ENCODE results near the gene OPN3.

The OPN3 gene

GRCh38 chr1:241654019-241654418, 13.8 kb upstream of the OPN3 start:
- no peak overlapping the region for H3K4me3 ChIP-seq (ENCODE audit: low read depth in 1 of 2, low read length in 2 of 2)
- no peak overlapping the region for H2AFZ ChIP-seq (ENCODE audit: low read depth, low read length)
- TF ChIP-seq CTCF (IDR thresholded peaks at IDR 0.05; ENCODE audit: borderline replicate concordance, extremely low read depth, low read length, poor library complexity, severe bottlenecking) (no peak), EZH2 (IDR thresholded peaks at IDR 0.05; ENCODE audit: borderline replicate concordance, low read depth, low read length, severe bottlenecking) (no peak)
- no peaks in the 10 kb centered on the region for H3K36me3 ChIP-seq (ENCODE audit: insufficient read depth, low read length)
- DNase-seq (no peak), ATAC-seq (ENCODE audit: insufficient read depth, low read depth) (no peak)
- no peaks in the 10 kb centered on the region for H3K4me1 ChIP-seq (ENCODE audit: insufficient read depth, low read length)
- no peaks in the 10 kb centered on the region for H3K9me3 ChIP-seq (ENCODE audit: insufficient read depth, low read length, severe bottlenecking)
- peaks cover 3% of the 10 kb centered on the region for H3K27me3 ChIP-seq (ENCODE audit: insufficient read depth, low read length, poor library complexity)
- no peak overlapping the region for H3K4me2 ChIP-seq (ENCODE audit: insufficient read depth, low read length)
- no peak overlapping the region for H3K9ac ChIP-seq (ENCODE audit: low read depth, low read length)
- no peak overlapping the region for H3K27ac ChIP-seq (ENCODE audit: low read length)
- H3K79me2 ChIP-seq (ENCODE audit: insufficient read depth, low read length), result no peaks in the 10 kb centered on the region
- no peaks in the 10 kb centered on the region for H4K20me1 ChIP-seq (ENCODE audit: insufficient read depth, low read length)

- TF ChIP-seq CTCF (IDR thresholded peaks at IDR 0.05; ENCODE audit: borderline replicate concordance, extremely low read depth, low read length, poor library complexity, severe bottlenecking) (no peak), EZH2 (IDR thresholded peaks at IDR 0.05; ENCODE audit: borderline replicate concordance, low read depth, low read length, severe bottlenecking) (no peak)
- ATAC-seq (ENCODE audit: insufficient read depth, low read depth), result no peak
- no peak within 1 kb of the TSS for H3K27ac ChIP-seq (ENCODE audit: low read length)
These were observed 11.8 kb upstream of the OPN3 start, which contains the start of gene WDR64 for GRCh38 chr1:241652012-241652411. WDR64 (plus strand) TSS chr1:241652281; CDS start chr1:241652485, 204 bp downstream.

GRCh38 chr1:241648159-241648558, 8.0 kb upstream of the OPN3 start:
- H3K4me3 ChIP-seq (ENCODE audit: low read depth in 1 of 2, low read length in 2 of 2), result no peak overlapping the region
- no peaks in the 10 kb centered on the region for H3K79me2 ChIP-seq (ENCODE audit: insufficient read depth, low read length)
- no peaks in the 10 kb centered on the region for H3K36me3 ChIP-seq (ENCODE audit: insufficient read depth, low read length)
- no peaks in the 10 kb centered on the region for H3K9me3 ChIP-seq (ENCODE audit: insufficient read depth, low read length, severe bottlenecking)
- peaks cover 3% of the 10 kb centered on the region for H3K27me3 ChIP-seq (ENCODE audit: insufficient read depth, low read length, poor library complexity)
- H3K27ac ChIP-seq (ENCODE audit: low read length), result no peak overlapping the region
- TF ChIP-seq CTCF (IDR thresholded peaks at IDR 0.05; ENCODE audit: borderline replicate concordance, extremely low read depth, low read length, poor library complexity, severe bottlenecking) (no peak), EZH2 (IDR thresholded peaks at IDR 0.05; ENCODE audit: borderline replicate concordance, low read depth, low read length, severe bottlenecking) (no peak)
- ATAC-seq (ENCODE audit: insufficient read depth, low read depth) (no peak), DNase-seq (no peak)
- no peaks in the 10 kb centered on the region for H3K4me1 ChIP-seq (ENCODE audit: insufficient read depth, low read length)
- H3K9ac ChIP-seq (ENCODE audit: low read depth, low read length), result no peak overlapping the region
- no peak overlapping the region for H3K4me2 ChIP-seq (ENCODE audit: insufficient read depth, low read length)
- H4K20me1 ChIP-seq (ENCODE audit: insufficient read depth, low read length), result no peaks in the 10 kb centered on the region
- no peak overlapping the region for H2AFZ ChIP-seq (ENCODE audit: low read depth, low read length)

More at GRCh38 chr1:241652012-241652411, 11.8 kb upstream of the OPN3 start, which contains the start of gene WDR64:
- no peak within 1 kb of the TSS for H3K4me2 ChIP-seq (ENCODE audit: insufficient read depth, low read length)
- no peak within 1 kb of the TSS for H3K9ac ChIP-seq (ENCODE audit: low read depth, low read length)
- no peaks in the 10 kb centered on the region for H3K79me2 ChIP-seq (ENCODE audit: insufficient read depth, low read length)
- no peaks in the 10 kb centered on the region for H3K4me1 ChIP-seq (ENCODE audit: insufficient read depth, low read length)
- H3K27me3 ChIP-seq (ENCODE audit: insufficient read depth, low read length, poor library complexity), result peaks cover 3% of the 10 kb centered on the region
- no peaks in the 10 kb centered on the region for H4K20me1 ChIP-seq (ENCODE audit: insufficient read depth, low read length)
- no peaks in the 10 kb centered on the region for H3K36me3 ChIP-seq (ENCODE audit: insufficient read depth, low read length)
- no peaks in the 10 kb centered on the region for H3K9me3 ChIP-seq (ENCODE audit: insufficient read depth, low read length, severe bottlenecking)
- H3K4me3 ChIP-seq (ENCODE audit: low read depth in 1 of 2, low read length in 2 of 2), result no peak within 1 kb of the TSS
- H2AFZ ChIP-seq (ENCODE audit: low read depth, low read length), result no peak within 1 kb of the TSS
- no peak for DNase-seq

- Histone ChIP-seq H3K9me3 (ENCODE audit: insufficient read depth, low read length, severe bottlenecking) (no peaks in the 10 kb centered on the region), H3K9ac (ENCODE audit: low read depth, low read length) (no peak overlapping the region), H4K20me1 (ENCODE audit: insufficient read depth, low read length) (no peaks in the 10 kb centered on the region), H3K4me1 (ENCODE audit: insufficient read depth, low read length) (no peaks in the 10 kb centered on the region), H3K4me2 (ENCODE audit: insufficient read depth, low read length) (no peak overlapping the region), H3K27ac (ENCODE audit: low read length) (no peak overlapping the region), H3K79me2 (ENCODE audit: insufficient read depth, low read length) (no peaks in the 10 kb centered on the region), H3K27me3 (ENCODE audit: insufficient read depth, low read length, poor library complexity) (peaks cover 3% of the 10 kb centered on the region), H3K36me3 (ENCODE audit: insufficient read depth, low read length) (no peaks in the 10 kb centered on the region), H2AFZ (ENCODE audit: low read depth, low read length) (no peak overlapping the region), H3K4me3 (ENCODE audit: low read depth in 1 of 2, low read length in 2 of 2) (no peak overlapping the region)
- ATAC-seq (ENCODE audit: insufficient read depth, low read depth), result no peak
- no peak for DNase-seq
- TF ChIP-seq CTCF (IDR thresholded peaks at IDR 0.05; ENCODE audit: borderline replicate concordance, extremely low read depth, low read length, poor library complexity, severe bottlenecking) (no peak), EZH2 (IDR thresholded peaks at IDR 0.05; ENCODE audit: borderline replicate concordance, low read depth, low read length, severe bottlenecking) (no peak)
These were observed 7.5 kb upstream of the OPN3 start for GRCh38 chr1:241647658-241648057.
